ENCODE measurements around the gene NMNAT2. TPM values are rescaled to one million over a fixed set of nuclear protein-coding genes. Genes with fewer than 3 reads are reported as not detected.
"Not testable (repeated sequence)": the region's sequence is repeated elsewhere in the genome, so short reads cannot be mapped to it uniquely, and the experiment has no call there.

NMNAT2 gene
- total RNA-seq, 6 experiments from 2014 or later = 20.2 to 31.4 (median 23.8) TPM

DNA sequence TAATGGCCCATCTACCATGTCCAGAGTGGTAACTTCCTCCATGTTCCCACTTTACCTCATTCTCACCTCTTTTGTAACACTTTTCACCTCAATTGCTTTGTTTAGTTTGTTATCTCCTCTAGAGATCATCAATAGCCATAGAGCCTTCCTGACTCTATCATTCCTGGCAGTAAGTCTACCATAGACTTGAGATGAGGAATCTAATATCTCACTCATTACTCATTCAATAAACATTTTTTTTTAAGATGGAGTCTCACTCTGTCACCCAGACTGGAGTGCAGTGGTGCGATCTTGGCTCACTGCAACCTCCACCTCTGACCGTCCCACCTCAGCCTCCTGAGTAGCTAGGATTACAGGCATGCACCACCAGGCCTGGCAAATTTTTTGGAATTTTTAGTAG, 7.1 kb downstream of the NMNAT2 start:
- TF ChIP-seq CTCF (IDR thresholded peaks at IDR 0.05) = no peak
- no peaks in the 10 kb centered on the region; the same call in 1 of the 2 replicates for H3K9me3 Mint-ChIP-seq
- H3K4me1 Mint-ChIP-seq (ENCODE audit: low read depth) = peaks cover 6% of the 10 kb centered on the region
- no peak for DNase-seq
- H3K27ac Mint-ChIP-seq = no peak overlapping the region
- no peak overlapping the region for H3K4me3 Mint-ChIP-seq
- 0 out of 2 replicates have a peak, but pooled peaks cover 4% of the 10 kb centered on the region for H3K36me3 Mint-ChIP-seq (ENCODE audit: low read depth)
- peaks cover 16% of the 10 kb centered on the region for H3K27me3 Mint-ChIP-seq (ENCODE audit: insufficient read depth)

DNA sequence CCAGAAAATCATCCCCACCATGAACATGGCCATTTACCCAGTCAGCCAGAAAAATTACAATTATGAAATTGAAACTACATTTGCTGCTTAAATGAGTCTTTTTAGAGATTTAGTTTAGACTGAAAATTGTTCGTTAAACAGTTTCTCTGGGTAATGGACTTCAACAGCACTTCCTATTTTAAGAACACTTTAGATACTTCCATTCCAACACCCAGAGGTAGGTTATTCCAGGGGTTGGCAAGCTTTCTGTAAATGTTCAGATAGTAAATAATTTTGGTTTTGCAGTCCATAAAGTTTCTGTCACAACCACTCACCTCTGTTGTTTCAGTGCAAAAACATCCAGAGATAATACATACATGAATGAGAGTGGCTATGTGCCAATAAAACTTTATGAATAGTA, 10.2 kb downstream of the NMNAT2 start:
- Mint-ChIP-seq H3K4me3 (no peak overlapping the region), H3K4me1 (ENCODE audit: low read depth) (peaks cover 6% of the 10 kb centered on the region), H3K36me3 (ENCODE audit: low read depth) (0 out of 2 replicates have a peak, but pooled peaks cover 4% of the 10 kb centered on the region), H3K27me3 (ENCODE audit: insufficient read depth) (peaks cover 16% of the 10 kb centered on the region), H3K27ac (no peak overlapping the region), H3K9me3 (no peaks in the 10 kb centered on the region; the same call in 1 of the 2 replicates)
- no peak for TF ChIP-seq CTCF (IDR thresholded peaks at IDR 0.05)
- no peak for DNase-seq

GRCh38 chr1:183407474-183407873, 10.7 kb downstream of the NMNAT2 start:
- H3K9me3 Mint-ChIP-seq = no peaks in the 10 kb centered on the region; the same call in 1 of the 2 replicates
- H3K27me3 Mint-ChIP-seq (ENCODE audit: insufficient read depth) = peaks cover 16% of the 10 kb centered on the region
- no peak for DNase-seq
- H3K36me3 Mint-ChIP-seq (ENCODE audit: low read depth) = 0 out of 2 replicates have a peak, but pooled peaks cover 4% of the 10 kb centered on the region
- H3K4me1 Mint-ChIP-seq (ENCODE audit: low read depth) = peaks cover 6% of the 10 kb centered on the region
- no peak overlapping the region for H3K27ac Mint-ChIP-seq
- H3K4me3 Mint-ChIP-seq = no peak overlapping the region
- TF ChIP-seq CTCF (IDR thresholded peaks at IDR 0.05) = no peak

DNA sequence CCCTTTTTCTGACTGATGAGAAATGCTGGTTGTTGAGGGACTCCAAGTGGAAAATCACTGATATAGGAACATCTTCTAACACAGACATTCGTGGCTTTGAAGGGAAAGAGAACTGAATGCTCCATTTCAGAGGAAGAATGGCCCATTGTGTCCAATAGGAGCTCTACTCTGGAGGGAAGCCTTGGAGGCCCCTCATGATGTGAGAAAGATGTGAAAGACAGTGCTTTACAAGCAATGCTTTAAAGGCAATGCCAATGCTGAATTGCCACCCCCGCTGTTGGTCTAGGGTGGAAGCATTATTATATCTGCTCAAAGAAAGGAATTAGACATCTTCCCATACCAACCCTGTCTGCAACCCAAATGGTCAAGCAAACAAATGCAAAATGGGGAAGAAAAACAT, 13.7 kb downstream of the NMNAT2 start:
- Mint-ChIP-seq H3K36me3 (ENCODE audit: low read depth) (no peaks in the 10 kb centered on the region), H3K27me3 (ENCODE audit: insufficient read depth) (peaks cover 19% of the 10 kb centered on the region), H3K9me3 (no peaks in the 10 kb centered on the region), H3K27ac (no peak overlapping the region), H3K4me3 (no peak overlapping the region), H3K4me1 (ENCODE audit: low read depth) (no peaks in the 10 kb centered on the region)
- DNase-seq = no peak
- no peak for TF ChIP-seq CTCF (IDR thresholded peaks at IDR 0.05)

DNA sequence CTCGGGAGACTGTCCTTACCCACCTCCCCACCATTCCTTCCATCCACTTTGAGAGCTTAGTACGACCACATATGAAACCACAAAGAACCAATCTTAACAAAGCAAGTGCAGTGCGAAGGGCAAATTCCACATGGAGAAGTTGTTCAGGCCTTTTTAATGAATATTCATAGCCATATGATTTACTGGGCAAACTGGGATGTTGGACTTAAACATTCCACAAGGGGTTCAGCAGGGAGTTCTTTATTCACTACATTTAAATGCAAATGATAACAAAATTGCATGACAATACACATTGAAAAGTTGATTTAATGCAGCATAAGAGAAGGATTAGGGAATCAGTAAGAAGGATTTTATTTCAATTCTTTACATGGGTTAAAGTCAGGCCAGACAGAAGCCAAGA, 14.7 kb downstream of the NMNAT2 start:
- Mint-ChIP-seq H3K36me3 (ENCODE audit: low read depth) (no peaks in the 10 kb centered on the region), H3K27me3 (ENCODE audit: insufficient read depth) (peaks cover 23% of the 10 kb centered on the region), H3K9me3 (no peaks in the 10 kb centered on the region), H3K4me1 (ENCODE audit: low read depth) (no peaks in the 10 kb centered on the region), H3K27ac (no peak overlapping the region), H3K4me3 (no peak overlapping the region)
- TF ChIP-seq CTCF (IDR thresholded peaks at IDR 0.05) = no peak
- DNase-seq = no peak

DNA sequence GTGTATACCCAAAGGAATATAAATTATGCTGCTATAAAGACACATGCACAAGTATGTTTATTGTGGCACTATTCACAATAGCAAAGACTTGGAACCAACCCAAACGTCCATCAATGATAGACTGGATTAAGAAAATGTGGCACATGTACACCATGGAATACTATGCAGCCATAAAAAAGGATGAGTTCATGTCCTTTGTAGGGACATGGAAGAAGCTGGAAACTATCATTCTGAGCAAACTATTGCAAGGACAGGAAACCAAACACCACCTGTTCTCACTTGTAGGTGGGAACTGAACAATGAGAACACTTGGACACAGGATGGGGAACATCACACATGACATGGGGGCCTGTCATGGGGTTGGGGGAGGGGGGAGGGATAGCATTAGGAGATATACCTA, 16.6 kb downstream of the NMNAT2 start:
- H3K4me3 Mint-ChIP-seq; H3K9me3 Mint-ChIP-seq; DNase-seq; H3K4me1 Mint-ChIP-seq (ENCODE audit: low read depth); H3K36me3 Mint-ChIP-seq (ENCODE audit: low read depth); H3K27ac Mint-ChIP-seq: not testable (repeated sequence)
- H3K27me3 Mint-ChIP-seq (ENCODE audit: insufficient read depth) = peaks cover 32% of the 10 kb centered on the region
